HG03025 (cell line): ENCODE measurements around the gene MEIOB.

Experiments
- ATAC-seq: cut with Tn5 transposase; IDR thresholded peaks from one replicate; pipeline ENCODE4 v1.9.1; 2021; ENCODE audit warnings: mild to moderate bottlenecking, moderate library complexity; ENCODE audit not compliant: unreplicated experiment, low FRiP score

Gene MEIOB

GRCh38 chr16:1790611-1791255 lies 81.2 kb downstream of the MEIOB start:
- ATAC-seq = no peak

- ATAC-seq = no peak
Measured at GRCh38 chr16:1790261-1790610, 81.7 kb downstream of the MEIOB start.

GRCh38 chr16:1789643-1790045 lies 82.3 kb downstream of the MEIOB start:
- no peak for ATAC-seq

GRCh38 chr16:1788708-1789100 lies 83.3 kb downstream of the MEIOB start:
- no peak for ATAC-seq

GRCh38 chr16:1788095-1788707 lies 83.8 kb downstream of the MEIOB start:
- no peak for ATAC-seq

- ATAC-seq = no peak
Measured at GRCh38 chr16:1787322-1788094, 84.5 kb downstream of the MEIOB start.

GRCh38 chr16:1787056-1787321 lies 85.0 kb downstream of the MEIOB start:
- ATAC-seq = no peak

- ATAC-seq = no peak
Measured at GRCh38 chr16:1786242-1787055, 85.5 kb downstream of the MEIOB start.

- no peak for ATAC-seq
Measured at GRCh38 chr16:1785846-1786170, 86.2 kb downstream of the MEIOB start.

- ATAC-seq = no peak
Measured at GRCh38 chr16:1784977-1785845, 86.8 kb downstream of the MEIOB start.
